CD4-positive, alpha-beta T cell treated with Interleukin-10 for 1 hour (primary cell): ENCODE results near the gene SHC3.

Experiments used
- DNase-seq: peaks from one replicate; pipeline ENCODE4 v3.0.0-alpha.2; 2020

Gene SHC3

GRCh38 chr9:89153232-89154017 lies 25.2 kb downstream of the SHC3 start:
- DNase-seq, result no peak

DNA sequence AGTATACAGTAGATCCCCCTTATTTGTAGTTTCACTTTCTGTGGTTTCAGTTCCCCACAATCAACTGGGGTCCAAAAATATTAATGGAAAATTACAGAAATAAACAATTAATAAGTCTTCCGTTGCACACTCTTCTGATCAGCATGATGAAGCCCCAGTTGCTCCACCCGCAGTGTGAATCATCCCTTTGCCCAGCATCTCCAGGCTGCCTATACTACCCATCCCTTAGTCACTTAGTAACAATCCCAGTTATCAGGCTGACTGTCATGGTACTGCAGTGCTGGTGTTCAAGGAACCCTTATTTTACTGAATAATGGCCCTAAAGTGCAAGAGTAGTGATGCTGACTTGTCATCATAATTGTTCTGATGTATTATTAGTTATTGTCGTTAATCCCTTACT lies 28.9 kb downstream of the SHC3 start:
- DNase-seq, result no peak

DNA sequence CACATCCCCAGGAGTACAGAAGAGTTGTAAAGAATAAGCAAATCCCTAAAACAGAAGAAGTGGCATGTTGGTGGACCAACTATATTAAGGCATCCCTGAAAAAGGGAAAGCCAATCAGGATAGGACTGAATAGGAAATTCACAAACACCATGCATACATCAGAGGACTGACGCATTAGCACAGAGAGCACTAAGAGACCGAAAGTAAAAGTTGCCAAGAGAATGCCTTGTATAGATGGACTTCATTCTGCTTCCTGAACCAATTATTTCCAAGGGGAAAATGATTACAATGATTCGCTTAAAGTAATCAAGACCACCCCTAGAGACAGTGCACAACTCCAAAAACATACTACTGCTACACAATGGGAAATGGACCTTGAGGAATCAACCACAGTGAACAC lies 33.5 kb downstream of the SHC3 start:
- no peak for DNase-seq

DNA sequence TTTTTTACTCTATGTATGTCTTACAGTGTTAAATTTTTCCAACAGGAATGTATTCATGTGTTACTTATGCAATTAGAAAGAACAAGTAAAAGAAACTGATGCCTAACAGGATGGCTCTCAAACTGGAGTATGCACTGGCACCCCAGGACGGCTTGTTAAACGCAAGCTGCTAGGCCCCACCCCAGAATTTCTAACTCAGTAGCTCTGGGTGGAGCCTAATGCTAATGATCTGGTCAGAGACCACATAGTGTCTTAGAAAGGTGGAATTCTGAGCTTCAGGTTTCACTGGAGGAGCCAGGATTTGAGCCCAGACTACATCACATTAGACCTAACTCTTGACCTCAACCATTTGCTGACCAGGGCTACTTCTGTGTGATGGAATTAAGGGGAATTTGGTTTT lies 34.4 kb downstream of the SHC3 start:
- no peak for DNase-seq

- no peak for DNase-seq
These were observed 35.4 kb downstream of the SHC3 start for GRCh38 chr9:89143266-89143665.

GRCh38 chr9:89139455-89139854 lies 39.2 kb downstream of the SHC3 start:
- DNase-seq, result no peak

- no peak for DNase-seq
These were observed 39.9 kb downstream of the SHC3 start for GRCh38 chr9:89138463-89139390.

- DNase-seq, result no peak
These were observed 40.8 kb downstream of the SHC3 start for GRCh38 chr9:89137542-89138462.

- no peak for DNase-seq
These were observed 42.9 kb downstream of the SHC3 start for GRCh38 chr9:89135591-89136166.

DNA sequence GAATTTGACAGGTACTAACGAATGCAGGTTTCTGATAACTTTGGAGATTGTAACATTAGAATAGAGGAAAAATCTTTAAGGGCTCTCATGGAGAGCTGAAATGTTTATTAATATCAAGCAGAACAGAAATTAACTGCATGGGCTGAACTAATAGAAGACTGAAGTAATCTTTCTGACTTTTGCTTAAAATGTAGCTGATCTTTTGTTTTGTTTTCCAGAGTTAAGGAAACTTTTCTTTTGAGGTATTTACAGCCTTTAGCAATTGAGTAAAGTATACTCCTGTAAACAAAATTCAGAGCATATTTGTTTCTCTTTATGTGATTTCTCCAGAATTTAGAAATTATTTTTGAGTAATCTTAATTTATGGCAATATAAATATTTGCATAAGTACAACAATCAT lies 43.9 kb downstream of the SHC3 start:
- DNase-seq, result no peak

GRCh38 chr9:89122949-89123348 lies 55.7 kb downstream of the SHC3 start:
- DNase-seq, result no peak

DNA sequence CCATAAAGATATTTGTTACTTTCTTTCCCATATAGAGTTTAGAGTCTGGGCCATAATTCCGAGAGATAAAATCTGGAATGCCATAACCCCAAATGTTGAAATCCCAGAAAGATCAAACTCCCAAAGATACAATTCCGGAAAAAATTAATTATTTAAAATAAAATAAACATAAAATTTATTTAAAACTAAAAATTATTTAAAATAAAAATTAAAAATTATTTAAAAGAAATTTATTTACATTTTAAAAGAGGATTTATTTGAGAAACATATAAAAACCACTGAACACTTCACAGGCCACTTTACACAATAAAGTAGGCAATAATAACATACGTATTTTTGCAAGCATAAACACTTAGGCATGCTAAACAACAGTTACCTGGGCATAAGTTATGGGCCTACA lies 57.9 kb downstream of the SHC3 start:
- DNase-seq, result no peak

DNA sequence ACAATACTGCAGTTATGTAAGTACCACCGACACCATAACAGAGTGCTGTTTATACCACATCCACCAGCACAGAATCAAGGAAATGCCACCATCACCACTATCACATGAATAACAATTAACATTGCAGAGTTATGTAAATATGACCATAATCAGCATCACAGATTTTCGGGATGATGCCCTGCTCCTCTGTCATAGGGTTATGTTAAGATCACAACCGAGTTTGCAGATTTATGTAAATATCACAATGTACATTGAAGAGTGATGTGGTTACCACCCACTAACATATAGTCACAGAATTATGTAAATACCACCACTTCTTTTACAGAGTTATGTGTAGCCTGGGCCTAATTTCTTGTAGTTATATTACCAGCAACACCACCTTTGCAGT lies 61.8 kb downstream of the SHC3 start:
- no peak for DNase-seq

DNA sequence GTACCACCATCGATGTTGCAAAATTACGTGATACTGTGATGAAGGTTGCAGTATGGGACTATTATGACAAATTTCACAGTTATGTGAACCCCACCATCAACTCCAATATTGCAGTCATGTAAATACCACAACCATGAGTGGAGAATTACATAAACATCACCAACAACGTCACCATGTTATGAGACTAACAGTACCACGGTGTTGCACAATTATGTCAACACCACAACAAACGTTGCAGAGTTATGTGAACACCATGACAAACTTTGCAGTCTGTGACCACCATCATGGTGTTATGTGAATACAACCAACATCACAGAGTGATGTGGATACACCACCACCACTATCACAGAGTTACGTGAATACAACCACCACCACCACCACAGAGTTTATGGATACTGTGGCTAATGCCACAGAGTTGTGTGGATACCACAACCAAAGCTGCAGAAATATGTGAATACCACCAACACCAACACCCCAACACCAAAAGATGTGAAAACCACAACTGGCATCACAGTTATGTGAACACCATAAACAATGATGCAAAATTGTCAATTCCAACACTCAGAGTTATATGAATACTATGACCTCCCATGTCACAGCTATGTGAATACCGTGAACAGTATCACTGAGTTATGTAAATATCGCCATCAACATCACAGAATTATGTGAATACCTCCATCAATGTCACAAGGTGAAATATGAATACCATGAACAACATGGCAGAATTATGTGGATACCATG lies 62.4 kb downstream of the SHC3 start:
- DNase-seq, result no peak

- DNase-seq, result no peak
These were observed 63.2 kb downstream of the SHC3 start for GRCh38 chr9:89115426-89115825.

- DNase-seq, result no peak
These were observed 63.9 kb downstream of the SHC3 start for GRCh38 chr9:89114741-89115140.

DNA sequence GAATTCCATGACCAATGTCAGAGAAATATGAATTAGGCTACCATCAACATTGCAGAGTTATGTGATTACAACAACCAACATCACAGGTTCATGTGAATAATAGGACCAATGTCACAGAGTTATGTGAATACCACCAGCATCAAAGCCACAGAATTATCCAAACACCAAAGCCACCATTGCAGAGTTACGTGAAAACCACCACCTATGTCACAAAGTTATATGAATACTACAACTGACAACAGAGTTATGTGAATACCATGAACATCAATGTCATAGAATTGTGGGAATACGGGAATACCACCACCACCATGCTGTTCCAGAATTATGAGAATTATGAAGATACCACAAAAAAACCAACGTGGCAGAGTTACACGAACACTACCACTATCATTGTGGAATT lies 64.8 kb downstream of the SHC3 start:
- DNase-seq, result no peak

DNA sequence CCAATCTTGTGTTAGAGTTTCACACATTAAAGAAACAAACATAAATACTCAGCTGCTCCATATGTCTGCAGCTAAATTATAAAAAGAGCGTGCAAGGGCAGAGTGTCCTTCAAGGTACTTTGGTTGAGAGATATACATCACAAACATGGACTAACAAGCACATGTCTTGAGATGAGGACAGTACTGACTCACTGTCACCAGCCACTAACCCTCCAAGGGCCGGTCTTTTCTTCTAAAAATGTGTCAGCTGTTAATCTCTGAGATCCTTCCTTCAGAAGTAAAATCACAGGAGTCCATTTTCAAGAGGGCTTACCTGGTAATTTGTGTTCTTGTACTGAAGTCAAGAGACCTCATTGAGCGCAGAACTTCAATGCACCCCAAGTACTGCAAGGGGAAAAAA lies 66.4 kb downstream of the SHC3 start:
- DNase-seq, result no peak

DNA sequence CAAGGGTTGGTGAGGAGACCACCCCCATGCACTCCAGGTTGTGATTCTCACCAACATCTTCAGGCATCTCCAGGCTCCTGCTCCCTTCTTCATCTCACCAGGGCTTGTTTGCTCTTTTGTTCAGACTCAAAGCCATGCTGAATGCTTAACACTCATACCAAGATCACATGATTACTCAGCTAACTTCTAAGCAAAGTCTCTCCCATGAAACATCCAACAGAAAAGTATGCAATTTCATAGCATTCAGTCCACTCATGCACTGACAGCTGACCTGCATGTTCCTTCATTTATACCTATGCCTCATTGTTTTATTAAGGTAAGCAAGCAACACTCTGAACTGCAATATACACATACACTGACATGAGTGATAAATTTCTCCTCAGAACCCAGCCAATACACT lies 69.0 kb downstream of the SHC3 start:
- no peak for DNase-seq

DNA sequence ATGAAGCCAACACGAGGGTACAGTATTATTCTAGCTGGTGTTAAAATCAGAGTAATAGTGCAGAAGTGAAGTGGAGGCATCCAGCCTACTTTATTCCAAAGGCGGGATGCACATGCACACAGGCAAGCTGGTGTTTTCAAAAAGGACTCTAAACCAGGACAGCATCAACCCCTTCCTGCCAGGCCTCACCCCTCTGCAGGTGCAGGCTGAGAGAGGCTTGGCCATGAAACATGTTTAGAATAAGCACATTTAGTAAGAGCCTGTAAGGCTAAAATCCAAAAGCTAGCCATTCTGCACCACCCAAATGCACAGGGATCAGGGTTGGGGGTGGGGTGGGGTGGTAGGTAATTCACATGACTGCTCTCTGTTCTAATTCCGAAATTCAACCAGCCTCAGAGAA lies 71.2 kb downstream of the SHC3 start:
- no peak for DNase-seq

GRCh38 chr9:89106224-89106851 lies 72.3 kb downstream of the SHC3 start:
- DNase-seq, result no peak

DNA sequence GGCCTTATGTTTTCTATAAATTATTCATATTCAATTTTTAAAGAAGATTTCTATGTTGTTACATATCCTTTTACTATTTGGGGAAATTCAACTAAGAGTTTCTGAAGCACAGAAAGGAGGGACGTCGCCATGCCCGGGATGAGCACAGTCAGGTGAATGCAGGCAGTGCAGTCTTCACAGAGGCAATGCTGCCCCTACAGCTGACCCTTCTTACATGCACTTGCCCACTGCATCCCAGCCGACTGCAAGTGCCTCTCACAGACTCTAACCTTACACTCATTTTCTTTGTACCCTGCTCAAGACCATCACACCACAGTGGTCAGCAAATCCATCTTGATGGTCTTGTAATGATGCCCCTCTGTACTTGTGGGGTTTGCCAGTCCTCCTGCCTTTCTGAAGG lies 73.8 kb downstream of the SHC3 start:
- no peak for DNase-seq
